Medulla oblongata (tissue), 1 donor: Measurements from ENCODE around the gene LRRC14B.
"Not testable (repeated sequence)": the region's sequence is repeated elsewhere in the genome, so short reads cannot be mapped to it uniquely, and the experiment has no call there.

Experiments
- DNase-seq: peaks from one replicate; pipeline ENCODE4 v3.0.0-alpha.2; 2015; ENCODE audit errors: extremely low spot score

Gene LRRC14B

DNA sequence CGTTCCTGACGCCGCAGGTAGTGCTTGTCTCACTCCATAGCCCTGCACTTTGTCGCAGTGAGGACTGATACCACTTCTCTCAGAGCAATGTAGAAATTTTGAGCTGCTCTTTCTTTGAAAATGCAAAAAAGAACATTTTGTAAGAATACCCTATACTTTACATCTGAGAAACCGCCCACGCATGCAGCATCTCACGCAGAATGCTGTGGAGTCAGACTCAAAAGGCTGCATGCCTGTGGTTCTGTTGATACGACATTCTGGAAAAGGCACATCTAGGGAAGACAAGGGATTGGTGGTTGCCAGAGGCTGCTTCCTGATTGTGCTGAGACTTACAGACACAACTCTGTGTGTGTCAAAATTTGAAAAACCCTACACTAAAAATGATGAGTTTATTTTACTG, 46.6 kb downstream of the LRRC14B start:
- not testable (repeated sequence) for DNase-seq

DNA sequence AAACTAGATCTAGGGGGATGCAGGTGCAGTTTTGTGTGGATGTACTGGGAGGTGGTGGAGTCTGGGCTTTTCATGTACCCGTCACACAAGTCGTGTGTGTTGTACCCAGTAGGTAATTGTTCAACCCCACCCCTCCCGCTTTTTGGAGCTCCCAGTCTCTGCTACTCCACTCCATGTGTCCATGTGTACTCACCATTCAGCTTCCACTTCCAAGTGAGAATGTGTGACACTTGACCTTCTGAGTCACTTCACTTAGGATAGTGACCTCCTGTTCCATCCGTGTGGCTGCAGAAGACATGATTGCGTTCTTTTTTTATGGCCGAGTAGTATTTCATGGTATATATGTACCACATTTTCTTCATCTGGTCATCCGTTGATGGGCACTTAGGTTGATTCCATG, 49.3 kb downstream of the LRRC14B start:
- not testable (repeated sequence) for DNase-seq

- DNase-seq = not testable (repeated sequence)
These were observed 49.9 kb downstream of the LRRC14B start for GRCh38 chr5:241045-241669.

DNA sequence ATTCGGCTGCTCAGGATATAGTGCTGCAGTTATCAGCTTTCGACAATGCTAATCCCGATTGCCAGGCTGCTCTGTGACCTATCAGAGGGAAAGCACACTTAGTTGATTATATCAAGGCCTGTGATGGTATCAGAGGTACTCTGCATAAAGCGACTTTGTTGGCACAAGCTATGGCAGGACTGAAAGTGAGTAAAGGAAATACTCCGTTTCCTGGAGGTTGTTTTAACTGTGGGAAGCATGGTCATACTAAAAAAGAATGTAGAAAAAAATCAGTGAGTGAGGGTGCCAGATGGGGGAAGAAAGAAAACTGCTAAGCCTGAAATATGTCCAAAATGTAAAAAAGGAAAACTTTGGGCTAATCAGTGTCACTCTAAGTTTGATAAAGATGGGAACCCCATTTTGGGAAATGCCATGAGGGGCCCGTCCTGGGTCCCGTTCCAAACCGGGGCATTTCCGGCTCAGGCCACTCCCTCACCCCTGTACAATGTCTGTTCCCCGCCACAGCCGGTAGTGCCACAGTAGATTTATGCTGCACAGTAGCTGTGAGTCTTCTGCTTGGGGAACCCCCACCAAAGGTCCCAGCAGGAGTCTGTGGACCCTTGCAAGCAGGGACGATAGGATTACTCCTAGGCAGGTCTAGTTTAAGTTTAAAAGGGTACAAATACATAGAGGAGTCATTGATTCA, 52.5 kb downstream of the LRRC14B start:
- DNase-seq = not testable (repeated sequence)

DNA sequence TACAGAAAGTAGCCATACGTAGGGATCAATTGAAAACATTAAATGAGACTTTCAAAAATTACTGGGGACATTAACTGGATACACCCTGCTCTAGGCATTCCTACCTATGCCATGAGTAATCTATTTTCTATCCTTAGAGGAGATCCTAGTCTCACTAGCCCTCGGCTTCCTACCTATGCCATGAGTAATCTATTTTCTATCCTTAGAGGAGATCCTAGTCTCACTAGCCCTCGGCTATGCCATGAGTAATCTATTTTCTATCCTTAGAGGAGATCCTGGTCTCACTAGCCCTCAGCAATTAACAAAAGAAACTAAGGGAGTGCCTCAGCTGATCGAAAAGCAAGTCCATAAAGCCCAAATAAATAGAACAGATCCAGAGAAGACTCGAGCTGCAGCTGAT, 54.4 kb downstream of the LRRC14B start:
- DNase-seq = not testable (repeated sequence)
